Measurements from ENCODE around the gene LIPE. TPM values are rescaled to one million over a fixed set of nuclear protein-coding genes. Genes with fewer than 3 reads are reported as not detected.

Gene LIPE
- total and polyA plus RNA-seq, 3 experiments from 2014 or later = 5.0 to 22.7 (median 22.2) TPM

- no peaks in the 10 kb centered on the region for H3K27me3 ChIP-seq (ENCODE audit: insufficient read depth, low read length, poor library complexity, severe bottlenecking)
- H3K4me3 ChIP-seq (ENCODE audit: low read length) = no peak overlapping the region
- H3K4me1 ChIP-seq (ENCODE audit: insufficient read depth, low read length) = peaks cover 33% of the 10 kb centered on the region
- H3K9me3 ChIP-seq (ENCODE audit: low read length) = no peaks in the 10 kb centered on the region
- Mint-ChIP-seq H3K9me3 (no peaks in the 10 kb centered on the region), H3K4me1 (peaks cover 30 to 47% (median 33%) of the 10 kb centered on the region in 3 donors), H3K27ac (peak overlapping the region in 4 of 8 donors; percentile 21 to 95 (median 58)), H3K4me3 (peak overlapping the region; percentile 88 to 99 (median 97)), H3K36me3 (peaks cover 0 to 11% (median 2%) of the 10 kb centered on the region in 3 donors), H3K27me3 (peaks cover 0 to 1% of the 10 kb centered on the region in 2 donors)
- CTCF ChIA-PET = interaction anchor here (1.0 to 3.1 kb wide), 3 partner anchors 12 to 28 kb away, joined by 5 to 27 read pairs (median 7); no protein-coding TSS in a partner anchor
- H3K36me3 ChIP-seq (ENCODE audit: insufficient read depth, low read length) = no peaks in the 10 kb centered on the region
- no peak overlapping the region for H3K27ac ChIP-seq (ENCODE audit: low read depth, low read length)
- DNase-seq = peak in 1 of 5 donors; percentile 42
- POLR2A ChIA-PET = no interaction called here
Observed at GRCh38 chr19:42421591-42422031, 5.6 kb downstream of the LIPE start.

- Mint-ChIP-seq H3K4me3 (peak overlapping the region in 4 of 7 donors; percentile 8 to 61 (median 33)), H3K27me3 (peaks cover 0 to 1% of the 10 kb centered on the region in 2 donors), H3K4me1 (peaks cover 30 to 47% (median 33%) of the 10 kb centered on the region in 3 donors), H3K9me3 (no peaks in the 10 kb centered on the region), H3K27ac (peak overlapping the region in 4 of 8 donors; percentile 22 to 57 (median 47)), H3K36me3 (peaks cover 0 to 13% (median 2%) of the 10 kb centered on the region in 3 donors)
- ChIA-PET CTCF (interaction anchor here (1.0 to 3.1 kb wide), 4 partner anchors 13 to 29 kb away, joined by 5 to 27 read pairs (median 8); no protein-coding TSS in a partner anchor), POLR2A (no interaction called here)
- peak in 1 of 5 donors; percentile 9 for DNase-seq
- H3K4me3 ChIP-seq (ENCODE audit: low read length) = no peak overlapping the region
- no peaks in the 10 kb centered on the region for H3K27me3 ChIP-seq (ENCODE audit: insufficient read depth, low read length, poor library complexity, severe bottlenecking)
- H3K9me3 ChIP-seq (ENCODE audit: low read length) = no peaks in the 10 kb centered on the region
- H3K27ac ChIP-seq (ENCODE audit: low read depth, low read length) = no peak overlapping the region
- peaks cover 33% of the 10 kb centered on the region for H3K4me1 ChIP-seq (ENCODE audit: insufficient read depth, low read length)
- no peaks in the 10 kb centered on the region for H3K36me3 ChIP-seq (ENCODE audit: insufficient read depth, low read length)
Observed at GRCh38 chr19:42421101-42421500, 6.1 kb downstream of the LIPE start.

DNA sequence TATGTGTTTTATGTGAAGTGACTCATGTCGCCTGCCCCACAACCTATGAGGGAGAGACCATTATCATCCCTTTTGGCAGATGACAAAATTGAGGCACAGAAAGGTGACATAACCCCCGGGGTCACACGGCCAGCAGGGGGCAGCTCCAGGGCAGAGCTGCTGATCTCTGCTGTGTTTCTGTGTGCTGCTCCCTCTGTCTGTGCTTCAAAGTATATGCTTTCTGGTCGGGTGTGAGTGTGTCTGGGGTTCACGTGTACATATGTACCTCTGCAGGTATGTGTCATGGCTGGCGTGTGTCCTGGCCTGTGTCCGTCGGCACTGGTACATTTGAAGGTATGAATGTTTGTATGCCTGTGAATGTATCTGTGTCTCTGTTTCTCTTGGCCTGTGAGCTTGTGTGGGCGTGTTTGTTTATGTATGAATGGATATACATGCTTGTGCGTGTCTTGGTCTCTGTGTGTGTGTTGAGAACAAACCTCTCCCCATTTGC, 7.1 kb downstream of the LIPE start:
- no peaks in the 10 kb centered on the region for H3K27me3 ChIP-seq (ENCODE audit: insufficient read depth, low read length, poor library complexity, severe bottlenecking)
- Mint-ChIP-seq H3K9me3 (no peaks in the 10 kb centered on the region), H3K36me3 (peaks cover 0 to 18% (median 2%) of the 10 kb centered on the region in 3 donors), H3K27me3 (peaks cover 0 to 1% of the 10 kb centered on the region in 2 donors), H3K4me3 (peak overlapping the region in 1 of 7 donors; percentile 74), H3K27ac (peak overlapping the region in 5 of 8 donors; percentile 25 to 79 (median 75)), H3K4me1 (peaks cover 30 to 47% (median 33%) of the 10 kb centered on the region in 3 donors)
- ChIA-PET CTCF (interaction anchor here (1.0 to 3.1 kb wide), 9 partner anchors 10 to 31 kb away, joined by 3 to 27 read pairs (median 5); no protein-coding TSS in a partner anchor), POLR2A (no interaction called here)
- no peaks in the 10 kb centered on the region for H3K36me3 ChIP-seq (ENCODE audit: insufficient read depth, low read length)
- no peak overlapping the region for H3K4me3 ChIP-seq (ENCODE audit: low read length)
- peak; percentile 62 to 82 (median 65) for DNase-seq
- peaks cover 33% of the 10 kb centered on the region for H3K4me1 ChIP-seq (ENCODE audit: insufficient read depth, low read length)
- H3K27ac ChIP-seq (ENCODE audit: low read depth, low read length) = no peak overlapping the region
- H3K9me3 ChIP-seq (ENCODE audit: low read length) = no peaks in the 10 kb centered on the region

- Histone ChIP-seq H3K27ac (ENCODE audit: low read depth, low read length) (no peak overlapping the region), H3K9me3 (ENCODE audit: low read length) (no peaks in the 10 kb centered on the region), H3K4me1 (ENCODE audit: insufficient read depth, low read length) (peaks cover 31% of the 10 kb centered on the region), H3K4me3 (ENCODE audit: low read length) (no peak overlapping the region), H3K27me3 (ENCODE audit: insufficient read depth, low read length, poor library complexity, severe bottlenecking) (no peaks in the 10 kb centered on the region), H3K36me3 (ENCODE audit: insufficient read depth, low read length) (no peaks in the 10 kb centered on the region)
- DNase-seq = peak in 1 of 5 donors; percentile 36
- peak overlapping the region in 1 of 7 donors; percentile 40 for H3K4me3 Mint-ChIP-seq
- no peaks in the 10 kb centered on the region for H3K9me3 Mint-ChIP-seq
- H3K27me3 Mint-ChIP-seq = peaks cover 0 to 1% of the 10 kb centered on the region in 2 donors
- POLR2A ChIA-PET = no interaction called here
- CTCF ChIA-PET = interaction anchor here (1.1 to 3.1 kb wide), 5 partner anchors 14 to 32 kb away, joined by 3 to 27 read pairs (median 6); no protein-coding TSS in a partner anchor
- H3K27ac Mint-ChIP-seq = no peak overlapping the region
- H3K4me1 Mint-ChIP-seq = peaks cover 30 to 45% (median 33%) of the 10 kb centered on the region in 3 donors
- peaks cover 0 to 23% (median 2%) of the 10 kb centered on the region in 3 donors for H3K36me3 Mint-ChIP-seq
Observed at GRCh38 chr19:42419309-42419708, 7.9 kb downstream of the LIPE start.

GRCh38 chr19:42412661-42413076, 14.5 kb downstream of the LIPE start:
- CTCF ChIA-PET = interaction anchor here (1.0 to 1.2 kb wide), 3 partner anchors 21 to 28 kb away, joined by 3 to 4 read pairs (median 3); no protein-coding TSS in a partner anchor
- no peaks in the 10 kb centered on the region for H3K36me3 ChIP-seq (ENCODE audit: insufficient read depth, low read length)
- H3K27me3 ChIP-seq (ENCODE audit: insufficient read depth, low read length, poor library complexity, severe bottlenecking) = no peaks in the 10 kb centered on the region
- no peak overlapping the region for H3K27ac ChIP-seq (ENCODE audit: low read depth, low read length)
- Mint-ChIP-seq H3K9me3 (no peaks in the 10 kb centered on the region), H3K27me3 (no peaks in the 10 kb centered on the region), H3K4me1 (peaks cover 0 to 5% (median 3%) of the 10 kb centered on the region in 3 donors), H3K4me3 (no peak overlapping the region), H3K27ac (peak overlapping the region in 2 of 8 donors; percentile 51 to 93), H3K36me3 (peaks cover 0 to 38% (median 5%) of the 10 kb centered on the region in 3 donors)
- H3K4me3 ChIP-seq (ENCODE audit: low read length) = no peak overlapping the region
- POLR2A ChIA-PET = no interaction called here
- peak in 1 of 5 donors; percentile 37 for DNase-seq
- no peaks in the 10 kb centered on the region for H3K9me3 ChIP-seq (ENCODE audit: low read length)
- no peaks in the 10 kb centered on the region for H3K4me1 ChIP-seq (ENCODE audit: insufficient read depth, low read length)

- H3K27me3 ChIP-seq (ENCODE audit: insufficient read depth, low read length, poor library complexity, severe bottlenecking) = no peaks in the 10 kb centered on the region
- ChIA-PET POLR2A (no interaction called here), CTCF (interaction anchor here (1.0 to 1.2 kb wide), 2 partner anchors 21 to 28 kb away, joined by 3 to 4 read pairs; no protein-coding TSS in a partner anchor)
- Mint-ChIP-seq H3K9me3 (no peaks in the 10 kb centered on the region), H3K27ac (peak overlapping the region in 3 of 8 donors; percentile 40 to 93 (median 51)), H3K4me3 (no peak overlapping the region), H3K4me1 (peaks cover 0 to 5% (median 3%) of the 10 kb centered on the region in 3 donors), H3K27me3 (no peaks in the 10 kb centered on the region), H3K36me3 (peaks cover 0 to 40% (median 5%) of the 10 kb centered on the region in 3 donors)
- H3K36me3 ChIP-seq (ENCODE audit: insufficient read depth, low read length) = no peaks in the 10 kb centered on the region
- no peak overlapping the region for H3K27ac ChIP-seq (ENCODE audit: low read depth, low read length)
- H3K4me1 ChIP-seq (ENCODE audit: insufficient read depth, low read length) = no peaks in the 10 kb centered on the region
- no peak overlapping the region for H3K4me3 ChIP-seq (ENCODE audit: low read length)
- no peaks in the 10 kb centered on the region for H3K9me3 ChIP-seq (ENCODE audit: low read length)
- DNase-seq = peak in 1 of 5 donors; percentile 42
Observed at GRCh38 chr19:42412227-42412626, 15.0 kb downstream of the LIPE start.

DNA sequence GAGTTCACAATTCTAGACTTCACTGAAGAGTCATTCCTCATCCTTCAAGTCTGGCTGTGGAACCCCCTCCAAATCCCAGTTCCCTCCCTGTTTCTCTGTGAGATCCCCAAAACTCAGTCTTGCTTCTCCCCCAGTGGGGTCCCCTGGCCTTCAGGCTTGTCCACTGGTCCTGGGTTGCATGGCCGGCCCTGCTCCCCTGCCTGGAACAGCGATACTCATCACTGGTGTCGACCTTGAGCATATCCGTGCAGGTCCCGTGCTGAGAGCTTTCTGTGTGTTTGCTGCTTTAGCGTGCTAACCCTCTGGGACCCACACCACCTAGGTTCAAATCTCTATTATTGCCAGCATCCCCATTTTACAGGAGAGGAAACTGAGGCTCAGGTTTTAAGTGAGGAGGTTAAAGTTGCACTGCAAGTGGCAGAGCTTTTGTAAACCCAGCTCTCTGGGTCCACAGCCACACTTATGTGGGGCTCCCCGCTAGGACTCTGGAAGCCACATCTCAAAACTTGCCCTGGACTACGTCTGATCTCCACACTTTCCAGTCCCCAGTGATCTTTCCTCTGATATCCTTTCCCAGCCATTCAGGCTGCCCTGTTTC, 15.5 kb downstream of the LIPE start:
- H3K27me3 Mint-ChIP-seq = no peaks in the 10 kb centered on the region
- H3K4me3 Mint-ChIP-seq = no peak overlapping the region
- peak overlapping the region in 3 of 8 donors; percentile 50 to 76 (median 74) for H3K27ac Mint-ChIP-seq
- Histone ChIP-seq H3K27ac (ENCODE audit: low read depth, low read length) (no peak overlapping the region), H3K4me3 (ENCODE audit: low read length) (no peak overlapping the region), H3K36me3 (ENCODE audit: insufficient read depth, low read length) (no peaks in the 10 kb centered on the region), H3K4me1 (ENCODE audit: insufficient read depth, low read length) (no peaks in the 10 kb centered on the region), H3K27me3 (ENCODE audit: insufficient read depth, low read length, poor library complexity, severe bottlenecking) (no peaks in the 10 kb centered on the region), H3K9me3 (ENCODE audit: low read length) (no peaks in the 10 kb centered on the region)
- H3K36me3 Mint-ChIP-seq = peaks cover 0 to 44% (median 5%) of the 10 kb centered on the region in 3 donors
- no peaks in the 10 kb centered on the region for H3K9me3 Mint-ChIP-seq
- CTCF ChIA-PET = interaction anchor here (0.8 to 1.8 kb wide), 4 partner anchors 10 to 29 kb away, joined by 3 to 4 read pairs (median 4); no protein-coding TSS in a partner anchor
- peaks cover 0 to 5% (median 3%) of the 10 kb centered on the region in 3 donors for H3K4me1 Mint-ChIP-seq
- POLR2A ChIA-PET = no interaction called here
- peak in 1 of 5 donors; percentile 11 for DNase-seq
